ENCODE measurements around the gene CCNG1.
"Not testable (repeated sequence)": the region's sequence is repeated elsewhere in the genome, so short reads cannot be mapped to it uniquely, and the experiment has no call there.

Gene CCNG1

GRCh38 chr5:163437309-163438182, at the start of gene CCNG1:
TSS of gene CCNG1 (plus strand) at chr5:163437595. CDS start at chr5:163439257, 1,662 bp downstream.
- in situ Hi-C loops (cut with HindIII; ENCODE audit: low sequenced_read_pairs): no loop called here

GRCh38 chr5:163395792-163396191, 41.6 kb upstream of the CCNG1 start:
- in situ Hi-C loops (cut with HindIII; ENCODE audit: low sequenced_read_pairs): no loop called here

- in situ Hi-C loops (cut with HindIII; ENCODE audit: low sequenced_read_pairs): not testable (repeated sequence)
These were observed 40.5 kb upstream of the CCNG1 start for GRCh38 chr5:163396818-163397340.

GRCh38 chr5:163397354-163397753, 40.0 kb upstream of the CCNG1 start:
- in situ Hi-C loops (cut with HindIII; ENCODE audit: low sequenced_read_pairs): no loop called here

- in situ Hi-C loops (cut with HindIII; ENCODE audit: low sequenced_read_pairs): no loop called here
These were observed 37.5 kb upstream of the CCNG1 start for GRCh38 chr5:163399923-163400322.

- in situ Hi-C loops (cut with HindIII; ENCODE audit: low sequenced_read_pairs): no loop called here
These were observed 36.1 kb upstream of the CCNG1 start for GRCh38 chr5:163401271-163401670.

- in situ Hi-C loops (cut with HindIII; ENCODE audit: low sequenced_read_pairs): no loop called here
These were observed 35.4 kb upstream of the CCNG1 start for GRCh38 chr5:163402007-163402406.

- in situ Hi-C loops (cut with HindIII; ENCODE audit: low sequenced_read_pairs): no loop called here
These were observed 32.8 kb upstream of the CCNG1 start for GRCh38 chr5:163404364-163405173.

- in situ Hi-C loops (cut with HindIII; ENCODE audit: low sequenced_read_pairs): no loop called here
These were observed 30.2 kb upstream of the CCNG1 start for GRCh38 chr5:163407034-163407655.

- in situ Hi-C loops (cut with HindIII; ENCODE audit: low sequenced_read_pairs): no loop called here
These were observed 29.0 kb upstream of the CCNG1 start for GRCh38 chr5:163408311-163408923.

GRCh38 chr5:163409384-163409783, 28.0 kb upstream of the CCNG1 start:
- in situ Hi-C loops (cut with HindIII; ENCODE audit: low sequenced_read_pairs): no loop called here

GRCh38 chr5:163410505-163410904, 26.9 kb upstream of the CCNG1 start:
- in situ Hi-C loops (cut with HindIII; ENCODE audit: low sequenced_read_pairs): no loop called here

- in situ Hi-C loops (cut with HindIII; ENCODE audit: low sequenced_read_pairs): not testable (repeated sequence)
These were observed 21.7 kb upstream of the CCNG1 start for GRCh38 chr5:163415673-163416072.

GRCh38 chr5:163424836-163425235, 12.6 kb upstream of the CCNG1 start:
- in situ Hi-C loops (cut with HindIII; ENCODE audit: low sequenced_read_pairs): no loop called here

GRCh38 chr5:163426128-163426527, 11.3 kb upstream of the CCNG1 start:
- in situ Hi-C loops (cut with HindIII; ENCODE audit: low sequenced_read_pairs): not testable (repeated sequence)

GRCh38 chr5:163432544-163432943, 4.9 kb upstream of the CCNG1 start:
- in situ Hi-C loops (cut with HindIII; ENCODE audit: low sequenced_read_pairs): no loop called here

GRCh38 chr5:163433271-163433670, 4.1 kb upstream of the CCNG1 start:
- in situ Hi-C loops (cut with HindIII; ENCODE audit: low sequenced_read_pairs): no loop called here

- in situ Hi-C loops (cut with HindIII; ENCODE audit: low sequenced_read_pairs): no loop called here
These were observed 3.0 kb upstream of the CCNG1 start for GRCh38 chr5:163434401-163434866.

GRCh38 chr5:163436515-163436914, 880 bp upstream of the CCNG1 start:
- in situ Hi-C loops (cut with HindIII; ENCODE audit: low sequenced_read_pairs): no loop called here

GRCh38 chr5:163437011-163437308, 435 bp upstream of the CCNG1 start:
- in situ Hi-C loops (cut with HindIII; ENCODE audit: low sequenced_read_pairs): no loop called here

- in situ Hi-C loops (cut with HindIII; ENCODE audit: low sequenced_read_pairs): no loop called here
These were observed 1.7 kb downstream of the CCNG1 start for GRCh38 chr5:163439092-163439425.

All from DLD1 (cell line).